ENCODE data around the gene TTLL13.

GRCh38 chr15:90270502-90271150, 21.3 kb downstream of the TTLL13 start:
- TF ChIP-seq REST (IDR thresholded peaks at IDR 0.05; ENCODE audit: insufficient read depth in 1 of 2, low read depth in 2 of 2, low read length in 1 of 2) (no peak), CTCF (IDR thresholded peaks at IDR 0.05) (no peak), POLR2AphosphoS5 (IDR thresholded peaks at IDR 0.05; ENCODE audit: low read depth, low read length) (no peak)
